Measurements from ENCODE around the gene LRPAP1.

LRPAP1 gene

DNA sequence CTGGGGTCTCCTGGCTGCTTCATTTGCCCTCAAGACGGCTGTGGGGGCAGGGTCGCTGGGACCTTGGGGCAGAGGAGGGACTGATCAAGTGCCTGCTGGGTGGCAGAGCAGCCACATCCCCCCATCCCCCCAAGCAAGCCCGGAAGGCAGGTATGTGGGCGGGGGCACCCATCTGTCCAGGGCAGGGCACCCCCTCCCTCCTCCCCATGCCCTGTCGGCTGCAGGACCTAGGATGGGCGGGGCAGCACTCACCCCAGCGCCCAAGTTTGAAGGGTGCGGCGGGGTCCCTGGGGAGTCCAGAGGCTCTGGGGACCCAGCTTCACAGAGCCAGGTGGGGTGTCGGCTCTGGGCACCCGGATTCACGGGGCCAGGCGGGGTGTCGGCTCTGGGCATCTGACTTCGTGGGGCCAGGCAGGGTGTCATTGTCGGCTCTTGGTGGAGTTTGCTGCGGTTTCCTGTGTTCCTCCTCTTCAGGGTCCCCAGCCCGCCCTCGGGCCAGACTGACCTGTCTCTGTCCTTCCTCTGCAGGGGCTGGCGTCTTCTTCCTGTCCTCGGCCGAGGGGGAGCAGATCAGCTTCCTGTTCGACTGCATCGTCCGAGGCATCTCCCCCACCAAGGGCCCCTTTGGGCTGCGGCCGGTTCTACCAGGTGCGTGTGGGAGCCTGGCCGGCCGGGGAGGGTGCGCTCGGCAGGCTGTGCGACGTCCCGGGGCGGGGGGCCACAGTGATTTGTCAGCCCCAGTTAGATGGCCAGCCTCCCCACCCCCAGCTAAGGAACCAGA lies 47.0 kb downstream of the LRPAP1 start:
- DNase-seq (ENCODE audit: low spot score): peak; percentile 41

DNA sequence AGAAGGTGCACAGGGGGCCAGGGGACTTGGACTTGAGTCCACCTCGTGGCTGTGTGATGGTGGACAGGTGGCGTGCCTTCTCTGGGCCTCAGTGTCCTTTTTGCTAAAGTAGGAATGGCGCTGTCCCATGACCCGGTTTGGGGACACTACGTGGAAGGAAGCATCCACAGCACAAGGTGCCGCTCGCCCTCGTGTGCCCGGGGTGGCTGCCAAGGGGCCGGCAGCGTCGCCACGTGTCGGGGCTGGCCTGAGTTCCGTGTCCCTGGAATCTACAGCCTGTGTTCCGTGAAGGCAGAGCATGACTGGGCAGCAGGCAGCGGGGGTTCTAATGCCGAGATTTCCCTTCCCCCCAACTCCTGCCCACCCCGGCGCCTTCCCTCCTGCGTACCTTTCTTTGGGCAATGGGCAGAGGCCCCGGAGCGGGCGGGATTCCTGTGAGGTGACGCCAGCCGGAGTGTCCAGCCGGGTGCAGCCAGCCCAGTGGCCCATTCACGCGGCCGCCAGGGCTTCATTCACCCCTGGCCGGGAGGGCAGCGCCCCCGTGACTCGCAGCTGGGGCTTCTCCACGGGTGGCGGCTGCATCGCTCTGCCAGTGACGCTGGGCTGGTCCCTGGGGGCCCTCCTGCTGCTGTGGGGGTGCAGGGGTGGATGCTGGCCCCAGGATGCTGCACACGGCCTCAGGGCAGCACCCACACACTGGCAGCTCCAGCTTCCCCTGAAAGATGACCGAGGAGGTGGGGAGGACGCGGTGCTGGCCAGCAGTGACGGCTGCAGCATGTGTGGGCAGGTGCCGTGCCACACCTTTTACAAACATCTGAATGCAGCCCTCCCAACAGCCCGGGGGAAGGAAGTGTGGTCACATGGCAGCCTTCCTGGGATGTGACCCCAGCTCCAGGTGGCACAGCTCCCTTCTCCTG lies 47.9 kb downstream of the LRPAP1 start:
- DNase-seq (ENCODE audit: low spot score): peak; percentile 95

DNA sequence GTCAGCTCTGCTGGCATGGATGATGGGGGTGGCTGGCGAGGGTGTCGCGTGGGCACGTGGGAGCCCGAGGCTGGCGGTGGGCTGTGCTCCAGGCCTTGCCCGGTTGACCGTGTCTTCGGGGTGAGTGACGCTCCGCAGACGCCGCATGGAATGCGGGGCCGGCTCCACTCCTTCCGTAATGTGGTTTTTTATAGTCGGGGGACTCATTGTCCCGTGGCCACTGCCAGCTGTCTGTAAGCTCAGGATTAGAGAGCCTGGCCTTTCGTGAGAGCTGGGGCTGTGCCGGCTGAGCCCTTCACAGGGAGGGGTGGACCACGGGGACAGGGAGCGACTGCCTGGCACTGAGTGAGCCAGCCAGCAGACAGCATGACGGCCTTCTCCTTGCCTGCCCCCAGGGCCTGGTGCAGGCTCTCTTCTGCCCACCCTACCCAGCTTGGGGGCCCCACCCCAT lies 48.7 kb downstream of the LRPAP1 start:
- peak; percentile 73 for DNase-seq (ENCODE audit: low spot score)

DNA sequence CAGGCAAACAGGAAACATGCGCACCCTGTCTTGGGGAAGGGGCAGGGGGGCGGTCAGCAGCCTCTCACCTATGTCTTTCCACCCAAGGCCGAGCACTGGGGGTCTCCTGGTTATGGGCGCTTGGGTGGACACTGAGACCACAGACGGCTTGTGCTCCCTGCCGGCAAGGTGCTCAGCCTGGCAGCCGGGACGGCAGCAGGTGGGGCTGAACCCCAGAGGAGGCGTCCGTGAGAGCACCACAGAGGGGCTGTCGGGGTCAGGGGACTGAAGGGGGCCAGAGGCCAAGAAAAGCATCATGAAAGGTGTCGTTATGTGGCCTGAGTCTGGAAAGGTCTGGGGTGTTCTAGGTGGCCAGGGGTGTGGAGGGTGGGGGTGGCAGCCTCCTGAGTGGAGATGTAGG lies 49.5 kb downstream of the LRPAP1 start:
- no peak for DNase-seq (ENCODE audit: low spot score)

DNA sequence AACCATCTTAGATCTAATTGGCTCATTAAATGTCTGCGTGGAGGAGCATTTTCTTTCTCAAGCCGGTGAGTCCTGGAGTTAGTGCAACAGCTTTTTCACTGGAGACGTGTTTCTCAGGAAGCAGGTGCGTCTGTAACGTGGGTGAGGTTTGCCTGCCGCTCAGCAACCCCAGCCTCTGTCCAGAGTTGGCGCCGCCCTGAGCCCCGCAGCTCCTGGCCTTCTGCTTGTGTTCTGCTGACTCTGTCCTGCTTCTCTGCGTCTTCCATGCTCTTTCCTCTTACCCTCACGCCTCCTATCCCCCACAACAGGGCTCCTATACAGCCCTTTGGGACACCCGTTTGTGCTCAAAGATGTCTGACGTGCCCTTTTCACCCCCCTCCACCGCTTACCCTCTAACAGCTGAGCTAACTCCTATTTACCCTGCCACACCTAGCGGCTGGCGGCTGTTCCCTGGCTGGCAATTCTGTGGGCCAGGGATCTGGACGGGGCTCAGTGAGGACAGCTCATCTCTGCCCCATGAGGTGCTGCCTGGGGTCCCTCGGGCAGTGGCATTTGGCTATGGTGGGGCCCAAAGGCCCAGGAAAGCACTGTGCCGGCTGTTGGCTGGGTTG lies 50.3 kb downstream of the LRPAP1 start:
- no peak for DNase-seq (ENCODE audit: low spot score)

DNA sequence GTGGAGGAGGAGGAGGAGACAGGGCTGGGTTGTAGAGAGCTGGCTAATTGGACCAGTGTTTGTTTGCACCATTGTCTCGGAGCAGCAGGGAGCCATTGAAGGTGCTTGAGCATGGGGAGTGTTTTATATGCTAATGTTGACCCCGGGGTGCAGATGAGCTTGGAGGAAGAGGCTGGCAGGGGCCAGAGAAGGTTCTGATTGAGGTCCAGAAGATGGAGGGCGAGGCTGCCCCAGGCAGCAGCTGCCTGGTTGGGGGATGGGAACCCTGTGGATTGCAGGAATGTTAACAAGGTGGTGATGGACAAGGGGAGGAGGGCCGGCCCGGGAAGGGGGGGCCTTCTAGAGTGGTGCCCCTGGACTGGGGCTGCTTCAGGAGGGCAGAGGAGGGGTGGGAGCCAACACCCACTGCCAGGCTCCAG lies 51.1 kb downstream of the LRPAP1 start:
- no peak for DNase-seq (ENCODE audit: low spot score)

DNA sequence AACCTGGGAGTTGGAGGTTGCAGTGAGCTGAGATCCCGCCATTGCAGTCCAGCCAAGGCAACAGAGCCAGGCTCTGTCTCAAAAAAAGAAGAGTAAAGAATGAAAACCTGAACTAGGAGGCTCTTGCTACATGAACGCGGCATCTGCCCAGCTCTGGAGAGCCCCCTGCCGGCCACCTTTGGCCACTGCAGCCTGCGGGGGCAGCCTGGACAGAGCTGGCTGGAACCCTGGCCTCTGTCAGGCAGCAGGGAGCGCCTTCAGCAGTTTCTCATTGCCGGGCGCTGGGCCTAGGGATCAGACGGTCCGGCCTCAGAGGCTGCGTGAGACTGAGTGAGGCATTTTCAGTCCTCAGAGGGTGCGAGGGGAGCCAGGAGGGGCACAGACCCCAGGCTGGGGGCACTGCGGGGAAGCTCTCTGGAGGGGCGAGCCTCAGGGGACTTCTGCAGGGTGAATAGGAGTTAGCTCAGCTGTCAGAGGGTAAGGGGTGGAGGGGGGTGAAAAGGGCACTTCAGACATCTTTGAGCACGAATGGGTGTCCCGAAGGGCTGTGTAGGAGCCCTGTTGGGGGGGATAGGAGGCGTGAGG lies 51.6 kb downstream of the LRPAP1 start:
- DNase-seq (ENCODE audit: low spot score): peak; percentile 80

DNA sequence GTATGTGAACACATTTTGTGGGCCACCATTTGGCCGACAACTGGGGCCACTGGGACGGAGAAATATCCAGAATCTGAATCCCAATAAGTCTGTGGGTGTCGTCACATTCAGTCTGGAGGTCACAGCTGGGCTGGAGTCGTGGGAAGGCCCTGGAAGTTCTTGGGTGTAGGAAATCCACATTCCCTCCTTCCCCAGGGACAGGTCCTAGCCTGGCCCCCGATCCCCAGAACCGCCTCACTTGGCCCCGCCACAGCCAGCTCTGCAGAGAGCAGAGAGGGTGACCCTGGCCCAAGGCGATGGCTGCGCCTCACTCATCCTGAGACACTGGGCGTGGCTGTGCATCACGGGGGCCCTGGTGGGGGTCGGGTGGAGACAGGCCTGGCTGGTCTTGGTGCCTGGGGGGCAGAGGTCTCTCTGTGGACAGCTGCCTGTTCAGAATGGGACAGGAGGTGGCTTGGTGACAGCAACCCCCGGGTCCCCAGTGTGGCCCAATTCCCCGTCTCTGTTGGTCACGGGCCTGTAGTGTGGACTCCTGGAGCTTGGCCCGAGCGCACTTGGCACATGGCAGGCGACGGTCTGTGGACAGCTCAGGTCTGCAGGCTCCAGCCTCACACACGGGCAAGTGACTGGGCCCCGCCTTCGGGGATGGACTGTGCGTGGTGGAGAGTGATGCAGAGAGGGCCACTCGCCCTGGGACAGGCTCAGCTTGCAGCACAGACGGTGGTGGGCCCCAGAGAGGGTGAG lies 52.7 kb downstream of the LRPAP1 start:
- DNase-seq (ENCODE audit: low spot score): no peak

DNA sequence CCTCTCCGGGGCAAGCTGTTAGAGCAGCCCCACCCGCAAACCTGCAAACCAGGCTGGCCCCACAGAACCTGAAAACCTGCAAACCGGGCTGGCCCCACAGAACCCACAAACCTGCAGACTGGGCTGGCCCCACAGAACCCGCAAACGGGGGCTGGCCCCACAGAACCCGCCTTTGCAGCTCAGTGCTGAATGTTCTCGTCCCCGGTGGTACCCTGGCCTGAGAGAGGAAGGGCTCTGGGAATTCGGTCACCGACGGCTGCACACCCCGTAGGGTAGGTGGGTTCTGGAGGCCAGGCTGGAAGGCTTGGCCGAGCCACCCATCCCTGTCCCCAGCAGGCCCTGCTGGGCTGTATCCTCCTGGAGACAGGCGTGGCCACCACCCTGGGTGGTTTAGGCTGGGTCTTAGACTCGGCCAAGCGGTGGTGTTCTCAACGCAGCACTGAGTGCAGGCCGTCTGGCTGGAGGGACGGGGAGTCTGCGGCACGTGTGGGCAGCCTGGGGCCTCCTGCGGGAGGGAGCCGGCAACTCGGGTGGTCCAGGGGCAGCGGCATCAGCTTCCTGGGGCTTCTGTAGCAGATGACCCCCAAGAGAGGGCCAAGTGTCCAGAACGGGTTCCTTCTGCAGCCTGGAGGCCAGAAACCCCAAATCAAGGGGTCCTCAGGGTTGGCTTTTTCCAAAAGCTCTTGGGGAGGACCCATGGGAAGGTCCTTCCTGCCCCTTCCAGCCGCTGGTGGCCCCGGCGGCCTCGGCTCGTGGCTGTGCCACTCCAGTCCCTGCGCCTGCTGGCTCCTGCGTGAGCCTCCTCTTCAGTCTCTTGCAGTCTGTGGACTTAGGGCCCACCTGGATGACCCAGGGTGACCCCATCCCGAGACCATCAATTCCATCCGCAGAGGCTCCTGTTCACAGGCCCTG lies 53.5 kb downstream of the LRPAP1 start:
- DNase-seq (ENCODE audit: low spot score): no peak

DNA sequence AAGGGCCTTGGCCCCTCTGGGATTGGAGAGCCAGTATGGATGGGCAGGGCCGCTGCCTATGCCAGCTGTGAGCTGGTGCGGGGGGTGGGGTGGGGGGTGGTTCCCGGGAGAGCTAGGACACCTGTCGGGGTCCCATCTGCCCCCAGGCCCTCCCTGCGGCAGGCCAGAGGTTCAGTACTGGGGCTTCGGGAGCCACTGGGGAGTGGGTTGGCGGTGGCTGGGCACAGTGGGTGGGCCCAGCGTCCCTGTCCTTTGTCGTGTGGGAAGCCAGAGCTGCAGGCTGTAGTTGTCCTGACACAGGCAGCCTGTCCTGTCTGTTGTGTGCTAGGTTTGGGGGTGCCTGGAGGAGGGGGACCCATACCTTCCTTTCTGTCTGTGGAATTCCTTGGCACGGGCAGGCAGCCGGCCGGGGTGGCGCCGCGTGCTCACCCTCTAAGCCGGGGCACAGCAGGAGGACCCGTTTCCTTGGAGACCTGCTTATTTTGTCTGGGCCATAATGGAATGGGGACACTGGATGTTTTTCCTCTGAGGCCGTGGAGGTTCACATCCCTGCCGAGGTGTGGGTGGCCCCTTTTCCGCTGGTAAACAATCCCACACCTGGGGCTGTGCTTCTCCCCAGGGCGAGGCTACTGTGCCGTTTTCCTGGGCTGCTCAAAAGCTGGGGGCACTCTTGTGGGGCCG lies 54.3 kb downstream of the LRPAP1 start:
- no peak for DNase-seq (ENCODE audit: low spot score)

DNA sequence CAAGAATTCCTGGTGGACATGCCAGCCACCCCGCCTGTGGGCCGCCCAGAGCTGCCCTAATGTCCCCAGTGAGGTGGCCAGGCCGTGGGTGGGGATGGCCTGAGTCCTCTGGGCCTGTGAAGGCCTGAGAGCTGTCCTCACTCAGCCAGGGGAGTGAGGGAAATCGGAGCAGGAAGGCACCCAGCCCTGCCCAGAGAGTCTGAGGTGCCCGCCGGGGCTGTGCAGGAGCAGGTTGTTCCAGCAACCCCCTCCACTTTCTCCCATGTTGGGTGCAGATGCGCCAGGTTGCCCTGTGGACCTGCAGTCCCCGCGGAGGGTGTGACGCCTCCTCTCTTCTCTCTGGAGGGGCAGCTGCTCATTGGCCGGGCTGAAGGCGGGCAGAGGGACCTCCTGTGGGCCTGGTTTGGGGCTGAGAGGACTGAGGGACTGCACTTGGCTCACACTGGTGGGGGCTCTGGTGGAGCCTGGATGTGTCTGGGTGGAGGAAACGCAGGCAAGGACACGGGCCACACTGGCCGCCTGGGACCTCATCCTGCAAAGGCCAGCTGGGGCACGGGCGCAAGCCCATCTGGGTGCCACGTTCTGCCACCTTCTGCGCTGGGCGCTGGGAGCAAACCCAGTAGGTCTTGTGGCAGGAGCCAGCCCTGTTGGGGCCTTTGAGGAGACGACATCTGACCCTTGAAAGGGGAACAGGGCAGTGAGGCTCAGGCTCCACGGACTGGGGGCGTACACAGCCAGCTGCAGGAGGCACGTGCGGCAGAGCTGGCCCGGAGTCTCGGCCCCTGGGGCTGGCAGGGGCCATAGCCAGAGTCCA lies 55.1 kb downstream of the LRPAP1 start:
- DNase-seq (ENCODE audit: low spot score): no peak

DNA sequence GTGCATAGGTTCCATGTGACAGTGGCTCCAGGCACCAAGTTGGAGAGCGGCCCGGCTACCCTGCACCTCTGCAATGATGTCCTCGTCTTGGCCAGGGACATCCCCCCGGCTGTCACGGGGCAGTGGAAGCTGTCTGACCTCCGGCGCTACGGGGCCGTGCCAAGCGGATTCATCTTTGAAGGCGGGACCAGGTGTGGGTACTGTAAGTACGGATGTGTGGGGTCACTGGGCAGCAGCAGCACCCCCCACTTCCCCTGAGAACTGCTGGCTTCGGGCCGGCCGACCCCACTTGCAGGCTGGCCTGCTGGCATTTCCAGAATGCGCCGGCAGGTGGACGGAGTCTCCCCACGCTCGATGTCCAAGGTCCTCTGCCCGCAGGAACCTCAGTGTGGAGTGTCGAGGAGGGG lies 55.9 kb downstream of the LRPAP1 start:
- no peak for DNase-seq (ENCODE audit: low spot score)

DNA sequence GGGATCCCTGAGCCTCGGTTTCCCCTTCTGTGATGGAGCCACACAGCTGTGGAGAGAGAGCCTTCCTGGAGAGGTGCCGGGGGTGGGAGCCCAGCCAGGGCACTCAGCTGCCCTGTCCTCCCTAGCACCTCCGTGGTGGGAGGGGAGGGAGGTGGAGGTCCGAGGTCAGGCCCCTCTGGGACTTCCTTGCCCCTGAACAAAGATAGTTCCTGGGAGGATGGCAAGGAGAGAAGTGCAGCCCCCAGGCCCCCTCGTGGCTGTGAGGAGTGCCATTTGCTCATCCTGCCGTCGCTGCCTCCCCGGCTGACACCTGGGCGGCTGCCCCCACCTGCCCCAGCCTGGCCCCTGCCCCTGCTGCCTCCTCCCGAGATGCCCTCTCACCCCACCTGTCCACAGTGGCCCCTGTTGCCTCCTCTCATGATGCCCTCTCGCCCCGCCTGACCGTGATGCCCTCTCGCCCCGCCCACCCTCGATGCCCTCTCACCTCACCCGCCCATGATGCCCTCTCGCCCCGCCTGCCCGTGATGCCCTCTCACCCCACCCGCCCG lies 56.4 kb downstream of the LRPAP1 start:
- no peak for DNase-seq (ENCODE audit: low spot score)

DNA sequence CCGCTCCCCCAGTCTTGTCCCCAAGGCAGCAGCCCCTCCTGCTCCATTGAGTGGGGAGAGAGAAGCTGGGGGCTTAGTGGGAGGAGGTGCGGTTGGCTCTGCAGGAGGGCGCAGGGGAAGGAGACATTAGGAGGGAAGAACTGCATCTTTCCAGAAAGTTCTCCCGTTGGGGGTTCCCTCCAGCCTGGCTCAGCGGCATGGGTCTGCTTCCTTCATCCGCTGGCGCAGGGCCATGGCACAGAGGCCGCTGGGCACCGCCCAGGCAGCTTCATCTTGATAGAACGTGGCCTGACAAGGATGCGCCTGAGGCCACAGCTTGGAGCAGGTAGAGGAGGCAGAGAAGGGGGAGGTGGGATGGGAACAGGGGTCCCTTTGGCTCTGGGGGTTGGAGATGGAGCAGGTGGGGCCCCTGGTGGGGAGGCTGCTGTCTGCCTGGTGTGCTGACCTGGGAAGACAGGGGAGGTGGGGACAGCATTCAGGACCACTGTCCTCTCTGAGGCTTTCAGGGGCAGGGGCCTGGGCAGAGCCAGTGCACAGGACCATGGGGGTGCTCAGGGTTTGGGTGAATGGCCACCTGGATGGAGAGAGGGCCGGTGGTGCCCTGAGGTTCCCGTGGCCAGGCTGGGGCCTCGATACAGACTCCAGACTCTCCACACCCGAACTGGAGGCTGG lies 57.0 kb downstream of the LRPAP1 start:
- DNase-seq (ENCODE audit: low spot score): no peak

DNA sequence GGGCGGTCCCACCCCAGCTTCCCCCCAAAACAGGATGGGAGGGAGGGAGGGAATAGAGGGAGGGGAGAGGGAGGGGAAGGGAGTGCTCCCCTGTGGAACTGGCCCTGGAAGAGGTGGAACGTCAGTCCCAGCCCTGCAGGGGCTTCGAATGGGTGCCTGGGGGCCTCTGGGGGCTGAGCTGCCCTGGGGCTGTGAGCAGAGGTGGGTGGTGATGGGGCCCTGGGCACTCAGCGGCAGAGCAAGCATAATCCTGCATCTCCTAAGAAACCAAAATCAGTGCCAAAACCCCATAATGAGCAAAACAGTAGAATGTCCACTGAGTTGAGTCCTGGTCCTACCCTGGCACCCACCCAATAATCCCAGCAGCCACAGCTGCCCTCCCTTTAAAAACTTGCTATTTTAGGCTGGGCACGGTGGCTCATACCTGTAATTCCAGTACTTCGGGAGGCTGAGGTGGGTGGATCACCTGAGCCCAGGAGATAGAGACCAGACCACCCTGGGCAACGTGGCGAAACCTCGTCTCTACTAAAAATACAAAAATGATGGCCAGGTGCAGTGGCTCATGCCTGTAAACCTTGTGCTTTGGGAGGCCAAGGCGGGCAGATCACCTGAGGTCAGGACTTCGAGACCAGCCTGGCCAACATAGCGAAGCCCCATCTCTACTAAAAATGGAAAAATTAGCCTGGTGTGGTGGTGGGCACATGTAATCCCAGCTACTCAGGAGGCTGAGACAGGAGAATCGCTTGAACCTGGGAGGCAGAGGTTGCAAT lies 58.0 kb downstream of the LRPAP1 start:
- DNase-seq (ENCODE audit: low spot score): no peak

DNA sequence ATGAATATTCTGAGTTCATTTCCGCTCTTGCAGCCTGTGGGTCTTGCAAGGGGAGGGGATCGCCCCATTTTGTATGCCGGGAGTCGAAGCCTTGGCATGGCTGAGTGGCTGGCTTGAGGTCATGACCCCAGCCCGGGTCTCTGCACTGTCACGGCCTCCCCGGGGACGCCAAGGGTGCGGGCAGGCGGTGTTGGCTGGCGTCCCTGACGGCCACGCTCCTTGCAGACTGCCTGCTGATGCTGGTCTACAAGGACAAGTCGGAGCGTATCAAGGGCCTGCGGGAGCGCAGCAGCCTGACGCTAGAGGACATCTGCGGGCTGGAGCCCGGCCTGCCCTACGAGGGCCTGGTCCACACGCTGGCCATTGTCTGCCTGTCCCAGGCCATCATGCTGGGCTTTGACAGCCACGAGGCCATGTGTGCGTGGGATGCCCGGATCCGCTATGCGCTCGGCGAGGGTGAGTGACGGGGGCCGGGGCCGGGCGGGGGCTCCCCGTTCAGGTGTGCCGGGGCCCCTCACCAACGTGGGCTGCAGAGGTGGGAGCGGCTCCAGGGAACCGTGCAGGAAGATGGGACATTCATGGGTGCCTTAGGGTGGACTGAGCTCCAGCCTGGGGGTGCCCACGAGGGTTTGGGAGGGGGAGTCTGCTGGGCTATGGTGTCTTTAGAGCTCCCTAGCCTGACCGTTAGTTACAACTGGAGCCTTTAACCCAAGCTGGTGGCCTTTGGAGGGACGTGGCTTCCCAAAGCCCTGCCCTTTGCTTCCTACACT lies 58.9 kb downstream of the LRPAP1 start:
- DNase-seq (ENCODE audit: low spot score): no peak
